ENCODE measurements around the gene ESRRA. TPM values are rescaled to one million over a fixed set of nuclear protein-coding genes. Genes with fewer than 3 reads are reported as not detected.
A peak's percentile ranks its signal among the peaks of the same experiment; 100 is the strongest.
"Not testable (repeated sequence)": the region's sequence is repeated elsewhere in the genome, so short reads cannot be mapped to it uniquely, and the experiment has no call there.

The ESRRA gene
- polyA plus RNA-seq, 3 donors from 2014 or later: 4.6 to 18.0 (median 8.7) TPM

GRCh38 chr11:64315667-64316526 lies 10.6 kb downstream of the ESRRA start:
- not testable (repeated sequence) for H3K9me3 Mint-ChIP-seq
- peaks cover 45 to 51% of the 10 kb centered on the region in 2 donors for H3K4me1 Mint-ChIP-seq

GRCh38 chr11:64316672-64317324 lies 11.5 kb downstream of the ESRRA start:
- DNase-seq: no peak
- peaks cover 46 to 57% of the 10 kb centered on the region in 2 donors for H3K4me1 Mint-ChIP-seq
- H3K4me3 Mint-ChIP-seq: peak overlapping the region; percentile 86 to 99 (median 93)
- H3K9me3 Mint-ChIP-seq: no peaks in the 10 kb centered on the region
- peak overlapping the region; percentile 98 to 100 (median 100) for H3K27ac Mint-ChIP-seq
- peaks cover 0 to 22% (median 3%) of the 10 kb centered on the region in 3 donors for H3K36me3 Mint-ChIP-seq
- H3K27me3 Mint-ChIP-seq (ENCODE audit: low read depth in 3 of 3): peaks cover 9 to 19% (median 14%) of the 10 kb centered on the region in 3 donors

More at GRCh38 chr11:64315667-64316526, 10.6 kb downstream of the ESRRA start:
- peak overlapping the region; percentile 86 to 99 (median 93) for H3K4me3 Mint-ChIP-seq
- peaks cover 9 to 19% (median 14%) of the 10 kb centered on the region in 3 donors for H3K27me3 Mint-ChIP-seq (ENCODE audit: low read depth in 3 of 3)
- H3K27ac Mint-ChIP-seq: peak overlapping the region; percentile 98 to 100 (median 100)
- not testable (repeated sequence) for DNase-seq
- peaks cover 0 to 15% (median 0%) of the 10 kb centered on the region in 3 donors for H3K36me3 Mint-ChIP-seq

- H3K4me3 Mint-ChIP-seq: peak within 1 kb of the TSS; percentile 86 to 99 (median 93)
- H3K4me1 Mint-ChIP-seq: peaks cover 45 to 56% of the 10 kb centered on the region in 2 donors
- peak; percentile 98 to 99 (median 98) for DNase-seq
Observed at GRCh38 chr11:64317325-64317960, 12.1 kb downstream of the ESRRA start, which contains the start of gene TRMT112. TRMT112 (minus strand) TSS chr11:64317559; CDS start chr11:64317526, 33 bp downstream.

GRCh38 chr11:64317961-64318765 lies 12.8 kb downstream of the ESRRA start, which contains the start of gene PRDX5:
PRDX5 (plus strand) TSS chr11:64318121; CDS start chr11:64318216, 95 bp downstream.
- Mint-ChIP-seq H3K9me3 (no peaks in the 10 kb centered on the region), H3K27ac (peak within 1 kb of the TSS; percentile 98 to 100 (median 100)), H3K4me3 (peak within 1 kb of the TSS; percentile 86 to 99 (median 93)), H3K36me3 (peaks cover 0 to 15% (median 3%) of the 10 kb centered on the region in 3 donors), H3K4me1 (peaks cover 41 to 49% of the 10 kb centered on the region in 2 donors), H3K27me3 (ENCODE audit: low read depth in 3 of 3) (peaks cover 9 to 19% (median 14%) of the 10 kb centered on the region in 3 donors)
- peak; percentile 98 to 99 (median 98) for DNase-seq

More at GRCh38 chr11:64317325-64317960, 12.1 kb downstream of the ESRRA start, which contains the start of gene TRMT112:
- peaks cover 9 to 19% (median 14%) of the 10 kb centered on the region in 3 donors for H3K27me3 Mint-ChIP-seq (ENCODE audit: low read depth in 3 of 3)
- H3K36me3 Mint-ChIP-seq: peaks cover 0 to 22% (median 3%) of the 10 kb centered on the region in 3 donors
- peak within 1 kb of the TSS; percentile 98 to 100 (median 100) for H3K27ac Mint-ChIP-seq
- H3K9me3 Mint-ChIP-seq: no peaks in the 10 kb centered on the region

- H3K27me3 Mint-ChIP-seq (ENCODE audit: low read depth in 3 of 3): peaks cover 9 to 19% (median 14%) of the 10 kb centered on the region in 3 donors
- DNase-seq: no peak
- peak overlapping the region; percentile 98 to 100 (median 100) for H3K27ac Mint-ChIP-seq
- no peaks in the 10 kb centered on the region for H3K9me3 Mint-ChIP-seq
- H3K4me1 Mint-ChIP-seq: peaks cover 41 to 47% of the 10 kb centered on the region in 2 donors
- H3K36me3 Mint-ChIP-seq: peaks cover 0 to 12% (median 3%) of the 10 kb centered on the region in 3 donors
- peak overlapping the region; percentile 86 to 99 (median 93) for H3K4me3 Mint-ChIP-seq
Observed at GRCh38 chr11:64318766-64319761, 13.7 kb downstream of the ESRRA start.

- Mint-ChIP-seq H3K9me3 (no peaks in the 10 kb centered on the region), H3K4me1 (peaks cover 41 to 47% of the 10 kb centered on the region in 2 donors), H3K4me3 (peak overlapping the region in 3 of 5 donors; percentile 3 to 36 (median 19)), H3K27me3 (ENCODE audit: low read depth in 3 of 3) (peaks cover 9 to 19% (median 14%) of the 10 kb centered on the region in 3 donors), H3K36me3 (peaks cover 0 to 8% (median 3%) of the 10 kb centered on the region in 3 donors), H3K27ac (peak overlapping the region in 4 of 6 donors; percentile 9 to 100 (median 78))
- no peak for DNase-seq
Observed at GRCh38 chr11:64320556-64320955, 15.2 kb downstream of the ESRRA start.

GRCh38 chr11:64321026-64321425 lies 15.7 kb downstream of the ESRRA start:
- peak overlapping the region in 4 of 6 donors; percentile 6 to 98 (median 54) for H3K27ac Mint-ChIP-seq
- no peak for DNase-seq
- H3K4me3 Mint-ChIP-seq: peak overlapping the region in 2 of 5 donors; percentile 12 to 36
- H3K9me3 Mint-ChIP-seq: no peaks in the 10 kb centered on the region
- peaks cover 0 to 8% (median 3%) of the 10 kb centered on the region in 3 donors for H3K36me3 Mint-ChIP-seq
- H3K27me3 Mint-ChIP-seq (ENCODE audit: low read depth in 3 of 3): peaks cover 9 to 19% (median 14%) of the 10 kb centered on the region in 3 donors
- H3K4me1 Mint-ChIP-seq: peaks cover 41 to 47% of the 10 kb centered on the region in 2 donors

- H3K27ac Mint-ChIP-seq: peak overlapping the region in 1 of 6 donors; percentile 9
- H3K4me1 Mint-ChIP-seq: peaks cover 38 to 44% of the 10 kb centered on the region in 2 donors
Observed at GRCh38 chr11:64321533-64321932, 16.2 kb downstream of the ESRRA start.

GRCh38 chr11:64322925-64323260 lies 17.6 kb downstream of the ESRRA start:
- Mint-ChIP-seq H3K4me1 (peaks cover 27 to 30% of the 10 kb centered on the region in 2 donors), H3K4me3 (no peak overlapping the region), H3K36me3 (peaks cover 0 to 8% (median 3%) of the 10 kb centered on the region in 3 donors), H3K9me3 (no peaks in the 10 kb centered on the region), H3K27me3 (ENCODE audit: low read depth in 3 of 3) (peaks cover 2 to 8% (median 7%) of the 10 kb centered on the region in 3 donors), H3K27ac (no peak overlapping the region)
- DNase-seq: no peak

More at GRCh38 chr11:64321533-64321932, 16.2 kb downstream of the ESRRA start:
- peaks cover 0 to 8% (median 3%) of the 10 kb centered on the region in 3 donors for H3K36me3 Mint-ChIP-seq
- DNase-seq: no peak
- no peaks in the 10 kb centered on the region for H3K9me3 Mint-ChIP-seq
- H3K4me3 Mint-ChIP-seq: no peak overlapping the region
- peaks cover 9 to 17% (median 14%) of the 10 kb centered on the region in 3 donors for H3K27me3 Mint-ChIP-seq (ENCODE audit: low read depth in 3 of 3)

GRCh38 chr11:64323373-64323772 lies 18.0 kb downstream of the ESRRA start:
- H3K27ac Mint-ChIP-seq: peak overlapping the region in 1 of 6 donors; percentile 44
- H3K36me3 Mint-ChIP-seq: peaks cover 0 to 8% (median 3%) of the 10 kb centered on the region in 3 donors
- H3K4me1 Mint-ChIP-seq: peaks cover 24 to 25% of the 10 kb centered on the region in 2 donors
- peaks cover 0 to 4% (median 2%) of the 10 kb centered on the region in 3 donors for H3K27me3 Mint-ChIP-seq (ENCODE audit: low read depth in 3 of 3)
- H3K4me3 Mint-ChIP-seq: no peak overlapping the region
- DNase-seq: no peak
- no peaks in the 10 kb centered on the region for H3K9me3 Mint-ChIP-seq

GRCh38 chr11:64323984-64324383 lies 18.7 kb downstream of the ESRRA start:
- H3K36me3 Mint-ChIP-seq; DNase-seq; H3K9me3 Mint-ChIP-seq; H3K27me3 Mint-ChIP-seq (ENCODE audit: low read depth in 3 of 3); H3K4me3 Mint-ChIP-seq: not testable (repeated sequence)
- Mint-ChIP-seq H3K4me1 (peaks cover 19 to 21% of the 10 kb centered on the region in 2 donors), H3K27ac (peak overlapping the region in 3 of 6 donors; percentile 37 to 44 (median 43))
